Activated CD8-positive, alpha-beta memory T cell treated with anti-CD3 and anti-CD28 coated beads for 36 hours (primary cell): Measurements from ENCODE around the gene SSR3. TPM values are rescaled to one million over a fixed set of nuclear protein-coding genes. Genes with fewer than 3 reads are reported as not detected.
"Not testable (repeated sequence)": the region's sequence is repeated elsewhere in the genome, so short reads cannot be mapped to it uniquely, and the experiment has no call there.

Experiments
- CTCF ChIA-PET: fragments of 350-600 bp; sonication (Branson Sonifier 250); formaldehyde crosslinking; loops from one replicate; lab custom pipeline; 2021; ENCODE audit warnings: antibody characterized with exemption; lab: Charles Lee
- POLR2A ChIA-PET: fragments of 350-600 bp; sonication (Branson Sonifier 250); formaldehyde crosslinking; loops from one replicate; lab custom pipeline; 2021; ENCODE audit warnings: antibody characterized with exemption; lab: Charles Lee
- total RNA-seq, 2 experiments: library from RNA; stranded (reverse); gene quantifications; one replicate each; pipeline ENCODE4 v1.2.3, GENCODE V29; 2021

Gene SSR3
- total RNA-seq, result 100 to 1,000 TPM; 182 to 191 TPM

DNA sequence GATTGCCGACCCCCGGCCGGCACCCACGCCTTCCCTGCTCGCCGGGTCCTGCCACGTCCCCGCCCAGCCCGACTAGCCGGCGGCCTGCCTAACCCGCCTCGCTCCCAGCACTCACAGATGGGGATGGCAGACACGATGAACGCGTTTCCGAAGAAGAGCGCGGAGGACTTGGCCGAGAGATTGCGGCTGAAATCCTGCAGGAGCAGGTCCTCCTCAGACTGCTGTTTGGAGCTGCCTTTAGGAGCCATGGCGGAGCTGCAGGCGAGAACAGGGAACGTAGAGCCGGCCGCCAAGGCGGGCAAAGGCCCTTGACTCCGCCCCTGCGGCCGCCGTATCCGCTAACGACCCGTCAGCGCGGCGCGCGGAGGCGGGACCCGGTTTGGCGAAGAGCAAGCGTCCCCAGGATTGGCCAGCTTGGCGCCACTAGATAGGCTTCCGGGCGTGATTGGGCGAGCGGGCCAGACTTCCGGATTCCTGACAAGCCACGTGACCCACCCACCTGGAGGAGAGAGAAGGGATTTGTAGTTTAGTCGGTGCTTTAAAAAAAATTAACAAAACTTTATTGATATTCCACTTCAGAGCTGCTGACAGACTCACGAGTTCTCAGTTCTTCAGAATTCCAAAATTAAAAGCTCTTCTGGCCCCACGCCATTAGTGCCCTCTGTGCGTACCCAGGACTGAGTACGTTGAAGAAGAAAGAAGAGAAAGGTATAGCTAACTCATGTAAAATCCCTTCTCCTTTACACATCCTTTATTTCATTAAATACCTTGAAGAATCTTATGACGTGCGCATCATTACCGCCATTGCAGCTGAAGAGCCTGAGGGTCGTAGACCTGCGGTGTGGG lies at the start of gene SSR3:
Gene SSR3, minus strand, starts transcription at position 276 of the 846 bp plus-strand sequence. Its CDS starts 28 bp downstream, at position 248.
- CTCF ChIA-PET, result interaction anchor here (0.6 to 1.7 kb wide), 6 partner anchors 11 to 512 kb away, joined by 3 to 6 read pairs (median 4); no protein-coding TSS in a partner anchor
- POLR2A ChIA-PET, result interaction anchor here (0.7 to 2.2 kb wide), 8 partner anchors 71 to 619 kb away, joined by 3 to 21 read pairs (median 4); partner anchors contain the start of gene TIPARP

DNA sequence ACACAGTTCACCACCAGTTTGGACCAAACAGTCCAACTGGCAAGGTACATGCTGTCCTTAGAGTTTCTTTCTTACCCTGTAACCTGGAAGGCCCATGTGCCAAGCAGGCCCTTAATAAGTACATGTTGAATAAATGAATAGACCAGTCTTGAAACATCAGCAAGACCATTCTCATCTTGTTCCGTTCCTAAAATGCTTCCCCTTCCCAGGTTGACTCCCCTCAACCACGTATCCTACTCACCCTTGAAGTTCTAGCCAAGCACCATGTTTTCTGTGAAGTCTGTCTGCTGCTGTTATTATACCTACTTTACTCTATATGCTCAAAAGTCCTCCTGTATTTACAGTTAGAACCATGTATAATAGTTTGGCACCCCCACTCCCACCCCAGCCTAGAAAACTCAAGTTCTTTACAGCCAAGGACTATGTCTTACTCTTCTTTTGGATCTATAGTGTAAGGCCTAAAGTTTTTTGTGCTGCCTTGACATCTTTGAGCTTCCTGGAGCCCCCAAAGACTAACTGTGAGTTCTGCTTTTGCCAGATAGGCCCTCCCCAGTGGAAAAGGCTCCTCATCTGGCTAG lies 49.2 kb upstream of the SSR3 start:
- POLR2A ChIA-PET, result no interaction called here
- CTCF ChIA-PET, result no interaction called here

DNA sequence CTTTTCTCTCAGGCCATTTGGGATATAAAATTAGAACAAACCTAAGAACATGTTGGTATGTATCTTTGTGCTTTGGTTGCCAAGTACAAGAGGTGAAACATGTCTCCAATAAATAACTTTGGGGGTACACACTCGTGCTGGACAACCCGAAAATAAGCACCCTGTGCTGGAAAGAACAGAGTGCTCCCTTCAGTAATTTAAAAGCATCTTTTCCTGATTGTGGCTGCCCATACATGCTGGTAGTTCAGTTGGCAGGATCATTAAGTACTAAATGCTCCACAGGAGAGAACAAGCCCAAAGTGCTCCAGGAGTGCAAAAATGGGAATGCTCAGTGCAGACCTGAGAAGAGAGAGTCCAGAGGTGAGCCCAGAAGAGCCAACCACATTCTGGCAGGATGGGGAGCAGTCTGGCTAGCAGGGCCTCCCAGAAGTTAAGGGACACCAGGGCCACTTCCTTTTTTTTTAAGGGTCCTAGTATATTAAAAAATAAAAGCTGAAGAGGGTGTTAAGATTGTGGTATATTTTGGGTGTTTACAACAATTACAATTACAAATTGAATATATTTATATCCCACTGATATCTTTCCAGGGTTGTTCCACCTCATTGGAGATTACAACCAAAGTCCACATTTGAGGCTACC lies 48.6 kb upstream of the SSR3 start:
- CTCF ChIA-PET, result interaction anchor here (0.7 kb wide), 1 partner anchor 430 kb away, joined by 3 read pairs; no protein-coding TSS in a partner anchor
- POLR2A ChIA-PET, result no interaction called here

DNA sequence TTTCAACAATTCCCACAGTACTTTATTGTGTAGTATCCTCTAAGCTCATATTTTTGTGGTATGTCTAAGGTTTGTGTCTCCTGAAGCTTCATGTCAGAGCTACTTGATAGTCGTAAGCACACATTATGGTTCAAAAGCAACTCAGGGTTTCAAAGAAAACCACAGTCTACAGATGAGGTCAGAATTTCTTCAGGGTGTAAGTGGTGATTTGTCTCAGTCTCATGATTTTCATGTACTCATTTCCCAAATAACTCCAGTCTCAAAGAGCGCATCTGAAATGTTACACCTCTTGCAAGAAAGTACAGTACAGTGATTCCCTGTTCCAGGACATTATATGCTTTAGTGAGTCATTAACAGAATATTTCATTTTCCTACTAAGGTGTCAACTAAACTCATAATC lies 47.5 kb upstream of the SSR3 start:
- CTCF ChIA-PET, result interaction anchor here (0.9 kb wide), 1 partner anchor 47 kb away, joined by 3 read pairs; no protein-coding TSS in a partner anchor
- POLR2A ChIA-PET, result no interaction called here

DNA sequence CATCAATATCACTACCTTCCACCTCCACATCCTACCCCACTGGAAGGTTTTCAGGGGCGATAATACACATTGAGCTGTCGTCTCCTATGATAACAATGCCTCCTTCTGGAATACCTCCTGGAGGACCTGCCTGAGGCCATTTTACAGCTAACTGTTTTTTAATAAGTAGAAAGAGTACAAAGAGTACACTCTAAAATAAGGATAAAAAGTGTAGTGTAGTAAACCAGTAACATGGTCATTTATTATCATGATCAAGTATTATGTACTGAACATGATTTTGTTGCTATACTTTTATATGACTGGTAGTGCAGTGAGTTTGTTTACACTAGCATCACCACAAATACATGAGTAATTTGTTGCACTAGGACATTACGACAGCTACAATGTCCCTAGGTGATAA lies 46.6 kb upstream of the SSR3 start:
- POLR2A ChIA-PET, result no interaction called here
- CTCF ChIA-PET, result interaction anchor here (1.3 kb wide), 1 partner anchor 19 kb away, joined by 5 read pairs; no protein-coding TSS in a partner anchor

DNA sequence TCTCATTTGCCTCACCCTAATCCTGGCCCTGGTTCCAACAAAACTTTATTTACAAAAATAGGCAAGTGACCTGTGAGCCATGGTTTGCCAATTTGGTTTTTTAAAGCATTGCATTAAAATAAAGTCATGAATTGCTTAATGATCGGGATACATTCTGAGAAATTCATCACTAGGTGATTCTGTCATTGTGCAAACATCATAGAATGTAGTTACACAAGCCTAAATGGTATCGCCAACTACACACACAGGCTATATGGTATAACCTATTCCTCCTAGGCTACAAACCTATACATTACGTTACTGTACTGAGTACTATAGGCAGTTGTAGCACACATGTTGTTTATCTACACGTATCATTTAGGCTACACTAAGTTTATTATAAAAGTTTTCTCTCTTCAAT lies 45.9 kb upstream of the SSR3 start:
- ChIA-PET POLR2A (no interaction called here), CTCF (interaction anchor here (1.3 kb wide), 1 partner anchor 18 kb away, joined by 5 read pairs; no protein-coding TSS in a partner anchor)

DNA sequence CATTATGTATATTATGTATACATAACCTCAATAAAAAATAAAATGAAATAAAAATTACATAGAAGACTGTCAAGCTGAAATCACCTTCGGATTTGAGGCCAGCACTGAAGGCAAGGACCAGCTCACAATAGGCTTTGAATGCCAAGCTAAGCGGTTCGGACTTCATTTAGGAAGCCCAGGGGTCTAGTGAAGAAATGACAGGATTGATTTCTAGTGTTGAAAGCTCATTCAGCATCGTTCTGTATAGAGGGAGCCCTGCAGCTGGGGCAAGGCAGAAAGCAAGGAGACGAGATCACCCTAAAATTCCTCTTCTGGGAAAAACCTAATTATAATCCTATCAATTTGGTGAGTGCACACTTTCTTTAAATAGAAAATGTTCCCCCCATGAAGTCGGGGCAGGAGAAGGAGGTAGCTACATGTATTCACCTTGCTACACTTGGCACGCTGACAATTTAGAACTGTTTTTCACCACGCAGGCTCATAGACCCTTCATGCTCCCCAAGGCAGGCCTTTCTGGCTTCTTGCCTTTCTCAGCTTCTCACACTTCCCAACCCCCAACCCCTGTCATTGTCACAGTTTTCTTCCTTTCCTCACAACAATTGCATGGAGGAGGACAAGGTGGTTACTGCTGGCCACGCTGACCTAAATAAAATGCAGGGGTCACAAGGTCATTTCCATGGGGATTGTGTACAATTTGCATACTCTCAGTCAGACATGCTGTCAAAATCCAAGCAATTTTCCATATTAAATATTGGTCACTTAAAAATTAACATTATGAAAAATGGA lies 44.4 kb upstream of the SSR3 start:
- ChIA-PET POLR2A (no interaction called here), CTCF (no interaction called here)

DNA sequence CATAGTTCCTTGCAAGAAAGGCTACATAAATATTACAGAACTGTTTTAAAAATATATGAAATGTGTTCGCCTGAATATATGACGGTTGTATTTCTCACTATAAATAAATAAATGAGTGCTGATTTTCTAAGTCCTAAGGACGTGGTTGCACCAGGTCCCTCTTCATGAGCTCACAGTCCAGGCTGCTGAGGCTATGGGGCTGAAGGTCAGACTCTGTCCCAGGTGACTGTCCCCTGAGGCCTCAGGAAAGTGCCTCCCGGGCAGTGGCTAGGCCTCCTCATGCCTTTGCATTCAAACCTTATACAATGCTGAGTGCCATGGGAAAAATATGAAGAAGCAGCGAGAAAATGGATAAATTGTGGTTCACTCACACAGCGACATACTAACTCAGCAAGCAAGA lies 43.5 kb upstream of the SSR3 start:
- CTCF ChIA-PET, result no interaction called here
- POLR2A ChIA-PET, result no interaction called here

DNA sequence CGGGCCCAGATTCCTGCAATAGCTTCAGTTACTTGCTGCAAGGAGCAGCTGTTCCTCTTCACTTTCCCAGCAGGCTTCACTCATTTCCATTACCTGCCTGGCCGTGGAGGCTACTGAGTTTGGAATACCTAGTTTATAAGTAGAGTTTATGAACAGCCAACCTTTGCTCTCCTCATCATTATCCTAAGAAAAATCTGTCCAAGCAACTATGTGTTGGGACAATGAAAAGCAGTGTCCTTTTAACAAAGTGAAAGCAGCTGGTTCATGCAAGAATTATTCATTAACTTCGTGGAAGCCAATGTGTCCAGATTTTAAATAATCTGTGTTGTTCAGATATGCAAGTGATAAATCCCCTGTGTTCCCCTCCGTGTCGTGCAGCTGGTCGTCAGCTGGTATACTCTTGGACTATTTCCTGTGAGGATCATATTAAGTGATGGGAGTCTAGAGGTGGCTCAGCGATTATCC lies 39.3 kb upstream of the SSR3 start:
- ChIA-PET CTCF (no interaction called here), POLR2A (no interaction called here)

DNA sequence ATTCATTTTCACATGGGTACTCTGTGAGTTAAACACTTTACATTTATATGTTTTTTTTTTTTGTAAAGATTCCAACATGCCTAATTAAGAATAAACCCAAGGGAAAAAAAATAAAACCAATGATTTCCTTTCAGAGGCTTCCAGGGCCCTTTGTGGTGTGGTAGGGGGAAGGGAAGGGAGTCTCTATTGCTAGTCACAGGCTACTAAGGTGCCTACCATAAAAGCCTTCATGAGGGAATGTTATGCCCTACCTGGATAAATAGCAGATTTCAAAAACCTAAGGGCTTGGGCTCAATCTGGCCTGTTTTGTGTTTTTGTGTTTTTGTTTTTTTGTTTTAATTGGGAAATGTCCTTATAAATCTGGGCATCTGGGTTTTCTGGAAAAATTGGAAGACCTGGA lies 38.9 kb upstream of the SSR3 start:
- POLR2A ChIA-PET, result no interaction called here
- CTCF ChIA-PET, result no interaction called here

DNA sequence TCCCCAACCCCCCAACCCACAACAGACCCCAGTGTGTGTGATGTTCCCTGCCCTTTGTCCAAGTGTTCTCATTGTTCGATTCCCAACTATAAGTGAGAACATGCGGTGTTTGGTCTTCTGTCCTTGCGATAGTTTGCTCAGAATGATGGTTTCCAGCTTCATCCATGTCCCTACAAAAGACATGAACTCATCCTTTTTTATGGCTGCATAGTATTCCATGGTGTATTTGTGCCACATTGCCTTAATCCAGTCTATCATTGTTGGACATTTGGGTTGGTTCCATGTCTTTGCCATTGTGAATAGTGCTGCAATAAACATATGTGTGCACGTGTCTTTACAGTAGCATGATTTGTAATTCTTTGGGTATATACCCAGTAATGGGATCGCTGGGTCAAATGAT lies 34.9 kb upstream of the SSR3 start:
- CTCF ChIA-PET, POLR2A ChIA-PET: not testable (repeated sequence)

DNA sequence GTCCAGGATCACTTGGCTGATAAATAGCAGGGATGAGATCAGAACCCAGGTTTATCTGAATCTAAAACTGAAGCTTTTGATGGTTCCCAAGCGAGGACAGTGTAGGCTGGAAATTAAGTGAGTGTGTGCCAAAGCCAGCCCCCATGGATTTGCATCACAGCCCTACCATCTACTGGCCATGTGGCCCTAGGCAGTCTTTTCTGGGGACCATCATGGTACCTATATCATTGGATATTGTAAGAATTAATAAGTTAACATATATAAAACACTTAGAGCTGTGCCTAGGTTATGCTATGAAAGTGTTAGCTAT lies 32.8 kb upstream of the SSR3 start:
- CTCF ChIA-PET, result no interaction called here
- POLR2A ChIA-PET, result no interaction called here

DNA sequence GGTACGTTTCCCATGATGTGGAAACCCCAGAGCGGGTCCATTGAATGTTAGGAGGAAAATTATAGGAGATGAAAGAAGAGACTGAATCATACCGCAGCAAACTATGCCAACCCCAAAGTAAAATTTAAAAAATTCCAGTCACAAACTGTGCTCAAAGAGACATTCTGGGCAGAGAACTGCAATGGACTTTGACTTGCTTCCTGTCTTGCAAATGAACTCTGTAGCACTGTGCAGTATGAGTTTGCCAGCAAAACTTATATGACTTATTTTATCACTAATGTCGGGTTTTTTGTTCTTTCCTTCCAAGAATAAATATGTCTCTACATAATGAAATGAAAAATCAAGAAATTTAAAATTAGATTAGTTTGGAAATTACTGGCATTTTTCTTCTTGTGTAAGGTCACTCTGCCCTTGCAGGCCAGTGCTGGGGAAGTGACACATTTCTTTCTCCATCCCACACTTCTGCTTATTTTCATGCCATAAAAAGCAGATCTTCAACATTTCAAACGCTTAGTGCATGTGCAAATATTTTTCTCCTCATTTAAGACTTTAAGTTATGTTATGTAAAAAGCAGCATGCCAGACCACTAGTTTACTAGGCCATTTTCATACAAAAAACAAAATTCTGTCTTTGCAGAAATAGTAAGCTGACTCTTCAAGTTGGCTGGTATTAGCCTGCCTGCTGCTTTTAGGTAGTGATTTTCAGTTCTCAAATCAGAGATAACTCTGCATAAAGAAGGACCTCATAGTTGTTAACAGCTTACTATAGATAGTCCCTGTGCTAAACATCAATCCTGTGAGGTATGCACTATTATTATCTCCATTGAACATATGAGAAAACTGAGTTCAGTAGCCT lies 32.2 kb upstream of the SSR3 start:
- CTCF ChIA-PET, result no interaction called here

DNA sequence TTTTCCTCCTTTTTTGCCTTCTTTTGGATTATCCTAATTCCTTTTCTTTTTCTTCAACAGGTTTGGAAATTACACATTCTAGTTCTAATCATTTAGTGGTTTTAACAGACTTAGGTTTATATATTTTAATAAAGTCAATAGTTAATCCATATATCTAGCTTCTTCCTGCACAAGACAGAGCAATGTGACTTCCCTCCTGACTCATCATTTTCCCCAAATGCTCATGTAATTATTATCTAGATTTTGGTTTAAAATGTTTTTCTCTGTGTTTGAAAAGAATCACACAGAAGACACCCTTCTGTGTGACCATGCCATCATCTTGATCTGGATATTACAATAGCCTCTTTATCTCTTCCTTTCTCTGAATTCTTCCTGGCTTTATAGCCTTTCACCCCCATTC lies 28.6 kb upstream of the SSR3 start:
- POLR2A ChIA-PET, result no interaction called here
- CTCF ChIA-PET, result no interaction called here

More for the DNA sequence above, 32.2 kb upstream of the SSR3 start:
- POLR2A ChIA-PET, result no interaction called here

DNA sequence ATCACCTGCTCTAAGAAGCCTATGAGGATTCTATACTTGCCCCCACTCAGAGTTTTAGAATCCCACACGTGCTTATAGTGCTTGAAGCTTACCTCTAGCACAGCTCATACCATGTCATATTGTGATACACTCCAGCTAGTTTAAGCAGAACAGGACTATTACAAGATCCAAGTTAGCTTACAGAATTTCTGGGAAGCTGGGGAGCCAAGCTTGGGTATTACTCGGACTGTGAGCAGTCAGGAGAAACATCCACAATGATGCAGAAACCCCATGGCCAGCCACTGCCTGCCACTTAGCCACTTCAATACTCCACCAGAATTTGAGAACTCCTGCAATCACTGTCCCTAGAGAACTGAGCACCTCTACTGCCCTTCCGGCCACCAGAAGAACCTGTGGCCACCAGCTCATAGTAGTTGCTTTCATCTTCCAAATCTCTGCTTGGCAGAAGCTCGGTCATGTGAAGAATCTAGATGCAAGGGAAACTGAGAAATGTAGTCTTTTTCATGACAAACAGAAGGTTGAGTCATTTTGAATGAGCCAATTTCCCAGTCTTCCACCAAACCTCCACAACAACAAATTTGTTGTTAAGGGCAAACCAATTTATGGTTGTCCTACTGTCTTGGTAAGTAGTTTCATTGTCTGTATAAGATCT lies 27.7 kb upstream of the SSR3 start:
- CTCF ChIA-PET, result interaction anchor here (1.1 kb wide), 1 partner anchor 19 kb away, joined by 5 read pairs; no protein-coding TSS in a partner anchor
- POLR2A ChIA-PET, result no interaction called here

DNA sequence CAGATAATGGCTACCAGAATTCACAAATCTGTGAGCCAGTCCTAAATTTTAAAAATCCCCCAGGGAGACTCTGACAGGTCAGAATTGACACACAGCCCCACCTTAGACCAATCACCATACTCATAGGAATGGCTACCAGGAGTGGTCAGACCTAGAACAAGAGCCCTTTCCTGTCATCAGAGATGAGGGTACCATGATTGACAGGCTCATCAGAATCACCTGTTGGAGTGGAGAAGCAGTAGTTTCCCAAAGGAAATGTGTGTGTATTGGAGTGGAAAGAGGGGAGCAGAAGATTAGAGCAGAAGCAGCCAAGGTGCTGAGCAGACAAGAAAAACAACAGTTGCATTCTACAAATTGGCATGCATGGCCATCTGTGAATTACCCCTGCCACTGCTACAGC lies 27.0 kb upstream of the SSR3 start:
- ChIA-PET POLR2A (no interaction called here), CTCF (interaction anchor here (1.1 kb wide), 1 partner anchor 19 kb away, joined by 5 read pairs; no protein-coding TSS in a partner anchor)

DNA sequence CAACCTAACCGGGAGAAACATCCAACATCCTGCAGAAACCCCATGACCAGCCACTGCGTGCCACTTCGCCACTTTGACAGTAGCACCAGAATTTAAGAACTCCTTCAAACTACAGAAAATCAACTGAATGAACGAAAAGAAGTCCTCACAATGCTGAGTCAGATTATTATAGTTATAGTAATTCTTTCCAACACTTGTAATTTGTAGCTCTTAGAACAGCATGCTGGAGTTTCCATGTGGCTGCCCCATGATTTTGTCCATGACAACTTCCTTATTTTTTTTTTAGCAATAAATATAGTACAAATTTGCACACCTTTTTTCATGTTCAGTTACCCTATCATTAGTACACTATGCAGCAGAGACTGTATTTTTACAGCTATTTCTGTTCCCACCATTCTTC lies 26.1 kb upstream of the SSR3 start:
- ChIA-PET CTCF (no interaction called here), POLR2A (no interaction called here)

DNA sequence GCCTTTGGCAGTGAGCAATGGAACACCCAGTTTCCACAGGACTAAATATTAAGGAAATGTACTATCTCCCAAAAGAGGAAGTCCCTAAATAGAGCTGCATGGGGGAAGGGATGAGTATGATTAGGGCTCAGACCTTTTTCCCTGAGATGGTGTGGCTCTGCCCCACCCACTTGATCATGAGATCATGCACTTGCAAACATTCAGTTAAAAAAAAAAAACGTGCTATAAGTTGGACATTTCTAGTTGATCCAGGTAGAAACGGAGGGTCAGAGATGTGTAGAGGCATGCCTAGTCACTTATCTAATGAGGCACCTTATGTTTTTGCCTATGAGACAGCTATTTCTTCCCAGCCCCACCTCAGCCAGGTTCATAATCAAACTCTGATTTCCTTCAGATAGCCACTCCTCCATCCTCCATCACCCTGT lies 24.5 kb upstream of the SSR3 start:
- ChIA-PET CTCF (no interaction called here), POLR2A (no interaction called here)
